GM19025 (cell line): ENCODE data around the gene ACKR2.

Source experiments
- ATAC-seq: cut with Tn5 transposase; IDR thresholded peaks from one replicate; pipeline ENCODE4 v1.9.1; 2021; ENCODE audit warnings: mild to moderate bottlenecking, low read depth, moderate library complexity; ENCODE audit not compliant: unreplicated experiment

Gene ACKR2

DNA sequence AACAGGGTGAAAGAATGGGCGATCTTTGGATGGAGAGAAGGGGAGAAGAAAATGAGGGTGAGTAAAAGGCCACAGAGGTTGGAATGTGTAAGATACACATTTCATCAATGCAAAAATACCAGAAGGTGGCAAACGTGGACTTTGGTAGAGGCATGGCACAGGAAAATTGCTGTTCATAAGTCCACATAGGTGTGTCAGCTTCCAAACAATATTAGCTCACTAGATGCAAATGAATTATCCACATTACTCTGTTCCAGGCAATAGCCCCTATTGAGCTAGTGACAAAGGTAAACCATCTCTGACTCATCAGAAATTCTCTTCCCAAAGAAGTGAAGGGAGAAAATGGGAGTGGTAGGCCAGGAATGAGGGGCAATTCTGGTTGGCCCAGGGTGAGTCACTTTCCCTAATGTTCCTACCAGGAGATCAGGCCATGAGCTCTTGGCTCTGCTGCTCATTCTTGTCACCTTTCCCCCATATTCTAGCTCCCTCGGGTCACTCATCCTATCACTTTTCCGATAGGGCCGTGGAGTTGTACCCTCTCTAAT is 19.9 kb downstream of the ACKR2 start:
- no peak for ATAC-seq

DNA sequence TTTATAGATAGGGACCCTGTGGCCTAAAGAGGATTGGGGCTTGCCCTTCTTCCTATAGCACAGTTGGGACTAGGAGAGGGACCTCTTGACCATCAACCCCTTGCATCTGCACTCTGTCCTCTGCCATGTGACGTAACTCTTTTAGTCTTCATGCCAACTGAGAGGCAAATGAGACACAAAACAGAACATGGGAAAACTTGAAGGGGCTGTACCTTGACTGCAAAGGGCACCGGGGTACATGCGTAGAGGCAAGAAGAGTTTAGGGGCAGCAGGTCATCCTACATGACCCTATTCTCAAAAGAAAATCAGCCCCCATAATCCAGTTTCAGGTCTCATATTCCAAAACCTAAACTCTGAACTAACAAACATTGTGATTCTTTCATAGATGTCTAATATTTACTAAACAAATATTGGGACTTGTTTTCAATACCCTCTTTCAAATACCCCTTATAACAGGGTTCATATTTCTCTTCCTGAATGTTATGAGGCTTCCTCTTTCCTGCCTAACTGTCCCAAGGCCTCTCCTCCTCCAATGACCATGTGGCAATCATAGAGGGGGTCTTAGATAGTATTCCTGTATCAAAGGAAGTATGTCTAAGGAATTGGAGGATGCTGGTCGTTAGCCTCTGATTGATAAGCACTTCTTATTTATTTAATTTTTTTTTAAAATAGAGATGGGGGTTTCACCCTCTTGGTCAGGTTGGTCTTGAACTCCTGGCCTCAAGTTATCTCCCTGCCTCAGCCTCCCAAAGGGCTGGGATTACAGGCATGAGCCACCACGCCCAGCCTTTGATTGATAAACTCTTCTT is 20.6 kb downstream of the ACKR2 start:
- ATAC-seq, result no peak

DNA sequence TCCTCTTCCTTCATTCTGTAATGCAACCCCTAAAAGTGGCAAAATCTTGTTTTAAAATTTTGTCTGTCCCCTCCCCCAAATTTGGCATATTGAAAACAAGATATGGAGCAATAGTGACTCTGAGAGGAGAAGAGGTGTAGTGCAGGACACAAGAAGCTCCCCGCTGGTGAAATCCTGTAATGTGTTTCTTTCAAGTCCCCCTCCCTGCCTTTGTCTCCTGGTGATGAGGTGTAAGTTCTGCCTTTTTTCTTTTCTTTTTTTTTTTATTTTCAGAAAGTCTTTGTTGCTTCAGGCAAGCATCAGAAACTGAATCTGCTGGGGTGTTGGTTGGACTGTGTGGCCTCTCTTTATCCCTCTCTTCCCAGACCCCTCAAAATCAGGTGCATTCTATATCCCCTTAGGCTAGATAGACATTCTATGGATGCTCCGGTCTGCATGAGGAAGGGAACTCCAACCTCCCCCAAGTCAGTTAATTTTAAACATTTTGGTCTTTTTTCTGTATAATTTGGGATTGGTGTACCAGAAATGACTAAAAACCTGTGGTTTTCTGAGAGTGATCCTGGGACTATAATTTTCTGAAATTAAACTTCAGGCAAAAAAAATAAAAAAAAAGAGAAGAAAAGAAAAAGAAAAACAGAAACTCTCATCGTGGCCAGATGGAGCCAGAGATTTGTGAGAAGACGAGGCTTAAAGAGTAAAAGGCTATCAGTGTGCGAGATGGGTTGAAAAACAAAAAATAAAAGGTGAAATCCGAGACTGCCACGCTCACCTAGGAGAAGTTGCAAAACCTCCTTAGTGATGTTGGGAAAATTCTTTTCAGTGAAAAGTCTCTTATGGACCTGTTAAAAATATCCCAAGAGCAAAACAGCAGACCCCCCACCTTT is 21.4 kb downstream of the ACKR2 start:
- no peak for ATAC-seq

DNA sequence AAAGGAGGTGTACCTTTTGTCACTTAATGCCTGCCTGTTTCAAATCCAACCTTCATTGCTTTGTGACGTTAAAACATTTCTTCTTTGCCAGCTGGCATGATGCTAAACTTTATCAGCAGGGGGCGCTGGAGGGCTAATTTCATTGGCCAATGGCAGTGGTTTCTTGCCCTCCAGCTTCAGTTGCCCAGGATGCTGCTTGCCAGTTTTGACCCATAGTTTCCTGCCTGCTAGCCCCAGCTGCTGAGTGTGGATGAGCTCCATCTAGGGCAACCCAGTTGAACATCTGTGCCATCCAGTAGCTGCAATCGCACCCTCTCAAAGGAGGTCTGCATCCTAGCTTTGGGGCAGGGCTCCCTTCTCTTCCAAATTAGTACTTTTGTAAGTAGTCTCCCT is 22.1 kb downstream of the ACKR2 start:
- ATAC-seq, result no peak

DNA sequence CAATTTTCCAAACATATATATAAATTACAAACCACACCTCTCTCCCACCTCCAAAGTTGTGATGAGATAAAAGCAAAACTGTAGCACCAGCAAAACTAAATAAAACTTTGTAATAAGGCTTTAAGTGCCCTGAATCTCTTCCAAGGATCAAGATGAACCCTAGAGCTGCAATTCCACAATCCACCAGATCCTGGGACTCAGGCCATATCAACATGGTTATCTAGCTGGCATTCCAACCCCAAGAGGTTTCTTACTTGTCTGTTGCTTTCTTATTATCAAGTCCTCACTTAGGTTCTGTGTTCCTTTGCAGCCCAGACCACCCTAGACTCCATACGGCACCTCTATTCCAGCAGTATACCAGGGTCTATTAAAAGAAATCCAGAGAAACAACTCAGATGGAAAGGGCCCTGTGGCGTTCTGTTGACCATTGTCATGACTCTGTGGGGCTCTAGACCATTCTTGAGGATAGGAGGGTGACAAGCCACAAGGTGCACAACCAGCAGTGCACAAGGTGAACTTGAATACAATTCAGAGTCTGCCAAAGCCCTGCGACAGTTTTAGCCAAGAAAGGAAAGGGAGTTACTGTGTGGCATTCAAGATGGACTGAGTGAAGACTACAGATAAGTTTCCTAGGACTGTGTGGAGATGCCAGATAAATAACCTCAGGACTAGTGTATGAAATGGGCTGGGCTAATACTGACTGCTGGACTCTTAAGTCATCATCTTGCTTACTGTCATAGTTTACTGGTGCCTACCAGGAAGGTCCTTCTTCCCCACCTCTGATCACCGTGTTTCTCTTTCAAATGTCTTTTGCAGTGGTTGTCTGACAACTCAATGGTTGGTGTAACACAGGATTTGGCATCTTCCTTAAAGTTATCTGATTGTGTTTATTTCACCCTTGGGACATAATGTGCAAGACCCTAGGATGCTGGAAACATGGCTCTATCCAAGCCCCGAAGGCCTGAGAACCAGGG is 27.2 kb downstream of the ACKR2 start:
- no peak for ATAC-seq

DNA sequence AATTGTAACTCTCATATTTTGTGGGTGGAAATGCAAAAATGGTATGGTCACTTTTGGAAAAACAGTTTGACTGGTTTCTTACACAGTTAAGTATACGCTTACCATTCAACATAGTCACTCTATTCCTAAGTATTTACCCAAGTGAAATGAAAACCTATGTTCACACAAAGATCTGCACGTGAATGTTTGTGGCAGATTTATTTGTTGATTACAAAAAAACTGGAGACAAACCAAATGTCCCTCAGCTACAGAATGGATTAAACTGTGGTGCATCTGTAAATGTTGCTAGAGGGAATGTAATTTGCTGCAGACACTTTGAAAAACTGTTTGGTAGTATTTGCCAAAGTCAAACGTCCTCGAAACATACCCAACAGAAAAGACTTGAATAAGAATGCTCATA is 29.3 kb downstream of the ACKR2 start:
- no peak for ATAC-seq

DNA sequence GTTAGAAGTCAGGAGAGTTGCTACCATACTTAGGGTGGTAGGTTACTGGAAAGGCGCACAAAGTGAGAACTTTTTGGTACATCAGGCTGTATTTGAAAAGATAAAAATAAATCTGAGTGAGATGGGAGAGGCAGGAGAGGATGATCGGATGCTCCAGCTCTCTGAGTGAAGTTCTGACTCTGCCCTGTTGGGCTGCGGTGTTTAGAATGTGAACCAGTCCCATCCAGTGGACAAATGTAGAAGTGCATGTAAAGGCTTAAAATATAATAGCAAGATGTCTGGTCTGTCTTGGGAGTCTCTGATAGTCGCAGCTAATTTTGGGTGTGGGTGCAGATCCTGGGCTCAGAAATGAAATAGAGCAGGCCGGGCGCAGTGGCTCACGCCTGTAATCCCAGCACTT is 30.4 kb downstream of the ACKR2 start:
- peak; percentile 91 for ATAC-seq

DNA sequence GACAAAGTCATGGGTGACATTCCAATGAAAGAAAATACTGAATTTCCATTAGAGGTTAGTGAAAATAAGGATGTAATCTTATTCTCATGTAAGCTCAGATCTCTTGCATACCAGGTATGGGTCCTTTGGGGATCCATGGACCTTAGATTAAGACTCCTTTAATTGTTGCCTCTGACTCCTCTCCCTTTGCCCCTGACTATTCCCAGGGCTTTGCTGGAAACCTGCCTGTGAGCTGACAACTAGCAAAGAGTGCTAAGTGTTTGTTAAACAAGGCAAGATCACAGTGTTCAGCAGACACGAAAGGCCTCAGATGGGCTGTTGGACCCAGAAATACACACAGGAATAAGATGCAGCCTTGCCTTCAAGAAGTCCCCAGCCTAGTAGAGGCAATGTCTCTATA is 32.1 kb downstream of the ACKR2 start:
- no peak for ATAC-seq

DNA sequence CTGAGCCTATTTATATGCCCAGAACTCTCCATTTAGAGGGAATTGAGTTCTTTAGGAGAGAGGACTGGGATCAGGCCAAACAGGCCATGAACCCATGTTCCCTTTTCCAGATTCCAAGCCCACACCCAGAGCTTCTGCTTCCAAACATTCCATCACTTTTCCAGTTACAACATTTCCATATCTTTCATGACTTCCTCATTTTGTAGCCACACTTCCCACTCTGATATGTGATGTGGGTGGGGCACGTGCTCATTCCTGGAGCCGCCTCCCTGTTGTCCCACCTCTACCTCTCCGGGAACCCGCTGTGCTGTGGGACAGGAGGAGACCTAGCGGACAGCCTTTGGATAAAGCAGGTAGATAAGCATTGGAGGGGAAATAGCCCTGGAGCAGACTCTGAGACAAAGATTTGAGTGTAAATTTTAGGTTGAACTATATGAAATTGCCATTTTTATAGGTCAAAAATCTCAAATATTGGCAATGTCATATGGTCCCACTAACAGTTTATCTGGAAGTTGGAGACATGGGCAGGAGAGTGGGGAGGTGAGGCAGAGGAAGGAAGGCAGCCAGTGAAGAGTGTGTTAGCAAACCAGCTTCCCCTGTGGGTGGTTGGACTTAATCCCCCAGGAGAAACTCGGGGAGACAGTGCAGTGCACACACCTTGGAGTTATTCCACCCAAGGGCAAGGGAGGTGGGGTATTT is 34.6 kb downstream of the ACKR2 start:
- ATAC-seq, result no peak

DNA sequence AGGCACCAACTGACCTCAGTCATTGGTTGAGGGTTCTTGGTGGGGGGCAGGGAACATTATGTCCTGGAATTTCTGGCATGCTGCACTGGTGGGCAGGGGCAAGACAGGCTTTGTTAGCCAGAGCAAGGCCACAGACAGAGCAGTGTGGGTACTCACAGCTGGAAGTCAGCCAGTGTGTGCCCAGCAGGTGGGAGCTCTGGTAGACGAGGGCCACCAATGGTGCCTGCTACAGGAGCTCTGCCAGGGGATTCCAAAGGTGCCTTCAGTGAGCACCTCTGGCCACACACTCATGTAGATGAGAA is 35.1 kb downstream of the ACKR2 start:
- no peak for ATAC-seq

DNA sequence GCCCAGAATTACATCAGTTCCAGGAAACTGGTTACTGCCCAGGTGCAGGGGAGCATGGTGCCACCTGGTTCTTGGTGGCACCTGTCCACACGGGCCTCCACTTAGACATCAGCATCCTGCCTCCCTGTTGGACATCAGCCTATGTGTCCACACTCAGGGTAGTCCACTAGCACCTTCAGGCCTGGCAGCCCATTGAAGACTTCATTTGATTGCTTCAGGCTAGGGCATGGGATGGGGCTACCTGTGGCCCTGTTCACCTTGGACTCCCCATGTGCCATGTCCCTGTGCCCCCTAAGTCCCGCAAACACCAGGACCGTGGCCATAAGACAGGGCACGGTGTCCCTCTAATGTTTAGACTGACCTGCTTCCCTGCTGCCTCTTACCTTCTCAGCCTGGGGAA is 35.6 kb downstream of the ACKR2 start:
- ATAC-seq, result no peak

DNA sequence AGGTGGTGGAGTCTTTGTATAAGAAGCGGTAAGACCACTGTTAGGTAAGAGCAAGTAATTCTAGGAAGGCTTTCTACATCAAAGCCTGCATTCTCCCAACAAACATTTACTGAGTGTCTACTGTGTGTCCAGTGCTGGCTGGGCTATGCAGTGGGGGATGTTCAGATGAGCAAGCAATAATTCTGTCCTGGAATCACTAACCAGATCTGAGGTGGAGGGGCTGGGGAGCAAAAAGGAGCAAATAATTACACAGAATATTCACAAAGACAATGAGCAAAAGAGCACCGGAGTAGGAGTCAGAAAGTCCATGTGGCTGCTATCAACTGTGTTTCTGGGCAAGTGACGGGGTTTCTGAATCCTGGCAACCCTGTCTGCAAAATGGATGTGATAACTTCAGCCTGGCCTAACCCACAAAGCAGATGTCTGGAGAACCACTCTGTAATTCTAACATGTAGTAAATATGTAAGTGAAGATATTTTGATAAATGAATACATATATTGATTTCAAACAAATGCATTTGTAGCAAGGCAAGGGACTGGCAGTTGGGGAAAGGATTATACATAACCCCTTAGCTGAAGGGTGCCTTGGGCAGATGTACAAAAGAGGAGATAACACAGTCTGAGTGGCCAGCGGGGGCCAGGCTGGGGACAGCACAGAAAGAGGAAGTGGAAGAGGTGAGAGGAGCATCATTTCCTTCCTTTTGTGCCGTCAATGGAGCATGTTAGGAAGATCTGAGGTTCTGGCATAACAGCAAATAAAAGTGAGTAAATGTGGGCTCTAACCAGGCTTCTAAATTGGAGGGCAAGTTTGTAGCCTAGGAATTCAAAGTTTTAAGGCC is 37.7 kb downstream of the ACKR2 start:
- ATAC-seq, result no peak

DNA sequence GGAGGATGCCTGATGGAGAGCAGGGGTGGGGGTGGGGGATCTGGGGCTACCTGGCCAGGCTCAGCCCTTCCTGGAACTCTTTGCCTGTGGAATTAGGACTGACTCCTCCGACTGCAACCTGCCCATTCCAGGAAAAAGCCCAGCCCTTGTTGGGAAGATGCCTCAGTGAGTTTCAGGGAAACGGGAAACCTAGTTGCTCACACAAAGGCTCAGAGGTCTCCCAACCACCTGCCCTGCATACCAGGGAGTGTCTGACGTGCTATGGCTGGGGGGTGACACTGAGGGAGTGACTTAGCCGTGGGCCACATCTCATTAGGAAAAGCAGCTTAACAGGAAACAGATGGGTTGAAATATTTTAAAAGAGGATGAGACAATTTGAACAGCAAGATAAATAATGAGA is 38.5 kb downstream of the ACKR2 start:
- ATAC-seq, result no peak

DNA sequence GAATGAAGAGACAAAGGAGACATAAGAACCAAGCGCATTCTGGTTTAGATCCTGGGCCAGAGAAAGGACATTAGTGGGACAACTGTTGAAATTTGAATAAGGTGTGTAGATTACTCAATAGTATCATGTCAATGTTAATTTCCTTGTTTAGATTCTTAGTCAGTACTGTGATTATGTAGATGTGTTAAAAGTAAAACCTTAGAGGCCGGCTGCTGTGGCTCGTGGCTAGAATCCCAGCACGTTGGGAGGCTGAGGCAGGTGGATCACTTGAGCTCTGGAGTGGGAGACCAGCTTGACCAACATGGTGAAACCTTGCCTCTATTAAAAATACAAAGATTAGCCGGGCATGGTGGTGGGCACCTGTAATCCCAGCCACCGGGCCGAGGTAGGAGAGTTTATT is 39.8 kb downstream of the ACKR2 start:
- no peak for ATAC-seq

DNA sequence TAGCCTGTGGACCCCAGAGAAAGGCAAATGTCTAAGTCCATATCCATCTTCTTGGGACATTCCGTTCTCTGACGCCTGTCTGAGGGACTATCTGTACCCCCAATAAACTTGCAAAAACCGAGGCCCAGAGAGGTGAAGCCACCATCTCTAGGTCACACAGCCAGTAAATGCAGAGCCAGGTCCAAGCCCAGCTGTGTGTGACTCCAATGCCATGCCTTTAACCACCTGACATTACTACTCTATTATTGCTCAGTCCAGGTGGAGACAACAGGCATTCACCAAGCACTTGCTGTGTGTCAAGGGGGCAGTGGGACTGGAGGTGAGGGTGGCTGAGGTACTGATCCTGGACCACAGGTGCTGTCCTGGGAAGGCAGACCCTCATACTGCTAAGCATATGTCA is 41.0 kb downstream of the ACKR2 start:
- ATAC-seq, result no peak

DNA sequence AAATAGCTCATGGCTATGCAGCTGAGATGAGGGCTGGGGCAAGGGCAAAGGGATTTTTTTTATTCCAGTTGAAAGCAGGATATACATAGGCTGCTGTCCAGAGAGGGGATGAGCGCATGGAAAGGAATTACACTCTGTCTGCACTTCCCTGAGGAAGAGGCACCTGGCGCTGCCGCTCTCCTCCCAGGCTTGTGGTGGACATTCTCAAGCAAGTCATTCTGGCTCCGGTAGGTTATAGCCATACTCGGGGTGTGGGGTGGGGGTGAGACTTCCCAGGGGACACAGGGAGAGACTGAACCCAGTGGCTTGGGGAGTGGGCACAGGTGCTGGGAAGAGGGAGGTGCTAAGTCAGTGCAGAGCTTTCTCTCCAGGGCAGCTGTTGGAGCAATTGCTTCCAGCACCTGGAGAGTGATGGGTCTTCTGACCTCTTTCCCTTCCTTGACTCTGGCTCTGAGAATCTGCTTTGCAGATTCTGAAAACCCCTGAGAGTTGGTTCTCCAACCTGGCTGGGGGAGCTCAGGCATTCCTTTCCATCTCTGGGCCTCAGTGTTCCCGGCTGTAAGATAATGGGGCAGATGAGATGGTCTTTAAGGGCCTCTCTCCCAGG is 42.1 kb downstream of the ACKR2 start:
- ATAC-seq, result no peak

DNA sequence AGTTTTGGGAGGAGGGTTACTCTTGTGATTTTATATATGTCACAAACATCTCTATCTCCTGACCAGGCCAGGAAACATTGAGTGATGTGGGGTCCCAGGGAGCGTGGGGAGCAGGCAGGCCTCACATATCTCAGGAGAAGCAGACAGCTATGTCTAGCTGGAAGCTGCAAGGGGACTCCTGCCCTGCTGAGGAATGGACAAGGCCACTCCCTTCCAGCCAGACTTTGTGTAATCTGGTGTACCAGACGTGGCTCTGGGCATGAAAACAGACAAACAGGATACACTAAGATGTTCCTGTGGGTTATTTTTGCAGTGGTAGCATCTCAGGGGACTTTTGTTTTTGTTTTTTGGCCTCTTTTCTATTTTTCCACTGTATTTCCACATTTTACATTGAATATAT is 43.2 kb downstream of the ACKR2 start:
- no peak for ATAC-seq

DNA sequence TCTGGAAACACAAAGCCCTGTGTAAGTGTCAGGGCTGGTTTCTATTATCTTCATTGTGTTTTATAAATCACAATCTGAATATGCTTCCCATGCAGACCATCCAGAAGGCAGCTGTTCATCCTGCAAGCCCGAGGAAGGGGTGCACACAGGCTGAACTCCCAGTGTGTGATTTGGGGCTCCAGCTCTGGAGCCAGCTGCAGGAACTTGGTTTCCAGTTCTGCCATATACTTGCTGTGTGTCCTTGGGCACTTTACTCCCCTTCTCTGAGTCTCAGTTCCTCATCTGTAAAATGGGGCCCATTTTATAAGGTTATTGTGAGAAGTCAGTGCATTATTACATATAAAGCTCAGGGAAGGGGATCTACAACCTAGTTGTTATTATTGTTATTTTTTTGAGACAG is 43.8 kb downstream of the ACKR2 start:
- no peak for ATAC-seq
